Measurements from ENCODE around the gene CDH4. TPM values are rescaled to one million over a fixed set of nuclear protein-coding genes. Genes with fewer than 3 reads are reported as not detected.

Gene CDH4
- total RNA-seq, 1 donor from 2014 or later: 3.2 TPM

DNA sequence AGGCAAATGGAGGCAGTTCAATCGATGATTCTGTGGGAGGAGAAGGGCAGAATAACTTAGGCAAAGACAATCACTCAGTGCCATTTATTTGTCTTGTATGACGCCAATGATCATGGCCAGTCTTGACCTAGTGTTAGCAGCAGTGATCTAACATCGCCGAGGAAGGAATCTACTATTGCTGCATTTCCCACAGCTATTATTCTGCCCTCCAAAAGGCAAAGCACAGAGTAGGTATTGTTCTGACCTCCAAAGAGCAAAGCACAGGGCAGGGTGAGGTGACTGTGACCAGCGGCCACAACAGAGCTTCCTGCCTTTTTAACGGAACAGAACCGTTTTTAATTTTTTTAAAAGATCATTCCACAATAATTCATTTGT lies 235.9 kb downstream of the CDH4 start:
- no peak overlapping the region for H3K4me3 ChIP-seq (ENCODE audit: insufficient read depth, low read depth, low read length)
- H3K27ac ChIP-seq (ENCODE audit: low read depth, low read length): no peak overlapping the region
- FAIRE-seq (no peak), DNase-seq (ENCODE audit: low read depth) (no peak)
- Mint-ChIP-seq H3K9me3 (ENCODE audit: unreplicated experiment) (no peaks in the 10 kb centered on the region), H3K36me3 (ENCODE audit: low read depth, unreplicated experiment) (peaks cover 4% of the 10 kb centered on the region), H3K27me3 (ENCODE audit: low read depth, unreplicated experiment) (peaks cover 17% of the 10 kb centered on the region), H3K27ac (ENCODE audit: unreplicated experiment) (no peak overlapping the region), H3K4me3 (ENCODE audit: unreplicated experiment) (no peak overlapping the region), H3K4me1 (ENCODE audit: low read depth, unreplicated experiment) (peaks cover 11% of the 10 kb centered on the region)
- H3K9ac ChIP-seq (ENCODE audit: low read length): no peak overlapping the region
- peaks cover 5% of the 10 kb centered on the region for H3K9me3 ChIP-seq (ENCODE audit: insufficient read depth, low read depth, low read length)
- H3K4me2 ChIP-seq (ENCODE audit: low read length): no peak overlapping the region
- peaks cover 6% of the 10 kb centered on the region for H3K79me2 ChIP-seq (ENCODE audit: insufficient read depth, low read length)
- no peaks in the 10 kb centered on the region for H3K27me3 ChIP-seq (ENCODE audit: insufficient read depth, low read length)
- H4K20me1 ChIP-seq (ENCODE audit: insufficient read depth, low read length): peaks cover 22% of the 10 kb centered on the region
- no peak for TF ChIP-seq EZH2 (IDR thresholded peaks at IDR 0.05; ENCODE audit: insufficient read depth, low read length)
- TF ChIP-seq, protein P1, sequence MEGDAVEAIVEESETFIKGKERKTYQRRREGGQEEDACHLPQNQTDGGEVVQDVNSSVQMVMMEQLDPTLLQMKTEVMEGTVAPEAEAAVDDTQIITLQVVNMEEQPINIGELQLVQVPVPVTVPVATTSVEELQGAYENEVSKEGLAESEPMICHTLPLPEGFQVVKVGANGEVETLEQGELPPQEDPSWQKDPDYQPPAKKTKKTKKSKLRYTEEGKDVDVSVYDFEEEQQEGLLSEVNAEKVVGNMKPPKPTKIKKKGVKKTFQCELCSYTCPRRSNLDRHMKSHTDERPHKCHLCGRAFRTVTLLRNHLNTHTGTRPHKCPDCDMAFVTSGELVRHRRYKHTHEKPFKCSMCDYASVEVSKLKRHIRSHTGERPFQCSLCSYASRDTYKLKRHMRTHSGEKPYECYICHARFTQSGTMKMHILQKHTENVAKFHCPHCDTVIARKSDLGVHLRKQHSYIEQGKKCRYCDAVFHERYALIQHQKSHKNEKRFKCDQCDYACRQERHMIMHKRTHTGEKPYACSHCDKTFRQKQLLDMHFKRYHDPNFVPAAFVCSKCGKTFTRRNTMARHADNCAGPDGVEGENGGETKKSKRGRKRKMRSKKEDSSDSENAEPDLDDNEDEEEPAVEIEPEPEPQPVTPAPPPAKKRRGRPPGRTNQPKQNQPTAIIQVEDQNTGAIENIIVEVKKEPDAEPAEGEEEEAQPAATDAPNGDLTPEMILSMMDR (IDR thresholded peaks at IDR 0.05; ENCODE audit: insufficient read depth, low read depth, low read length): no peak
- H3K36me3 ChIP-seq (ENCODE audit: insufficient read depth, low read length): no peaks in the 10 kb centered on the region
- H3K4me1 ChIP-seq (ENCODE audit: insufficient read depth, low read length): peaks cover 5% of the 10 kb centered on the region
- H2AFZ ChIP-seq (ENCODE audit: low read depth, low read length): no peak overlapping the region

DNA sequence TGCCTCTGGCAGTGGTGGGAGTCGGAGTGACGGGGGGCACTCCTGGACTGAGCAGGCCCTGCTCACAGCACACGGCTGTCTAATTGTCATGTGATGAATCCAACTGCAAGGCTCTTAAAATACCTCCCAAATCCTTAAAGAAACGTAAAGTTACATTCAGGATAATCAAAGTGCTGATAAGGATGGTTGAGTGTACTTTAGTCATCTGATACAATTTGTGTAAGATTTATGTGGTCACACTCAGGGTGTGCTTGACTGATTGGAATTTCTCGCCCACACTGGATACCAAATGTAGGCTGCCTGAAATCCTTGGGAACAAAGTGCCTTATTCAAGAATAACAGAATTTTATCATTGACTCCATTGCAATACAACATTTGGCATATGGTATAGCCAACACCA lies 238.7 kb downstream of the CDH4 start:
- DNase-seq (ENCODE audit: low read depth): peak; percentile 56
- peaks cover 11% of the 10 kb centered on the region for H3K4me1 Mint-ChIP-seq (ENCODE audit: low read depth, unreplicated experiment)
- no peaks in the 10 kb centered on the region for H3K27me3 ChIP-seq (ENCODE audit: insufficient read depth, low read length)
- H3K9me3 ChIP-seq (ENCODE audit: insufficient read depth, low read depth, low read length): peaks cover 5% of the 10 kb centered on the region
- no peak overlapping the region for H3K9ac ChIP-seq (ENCODE audit: low read length)
- H3K27ac Mint-ChIP-seq (ENCODE audit: unreplicated experiment): no peak overlapping the region
- H4K20me1 ChIP-seq (ENCODE audit: insufficient read depth, low read length): peaks cover 18% of the 10 kb centered on the region
- peaks cover 6% of the 10 kb centered on the region for H3K79me2 ChIP-seq (ENCODE audit: insufficient read depth, low read length)
- no peak for TF ChIP-seq EZH2 (IDR thresholded peaks at IDR 0.05; ENCODE audit: insufficient read depth, low read length)
- TF ChIP-seq, protein P1 (IDR thresholded peaks at IDR 0.05; ENCODE audit: insufficient read depth, low read depth, low read length): no peak
- peaks cover 3% of the 10 kb centered on the region for H3K36me3 Mint-ChIP-seq (ENCODE audit: low read depth, unreplicated experiment)
- no peak for FAIRE-seq
- no peak overlapping the region for H3K4me3 ChIP-seq (ENCODE audit: insufficient read depth, low read depth, low read length)
- H3K36me3 ChIP-seq (ENCODE audit: insufficient read depth, low read length): no peaks in the 10 kb centered on the region
- H3K27ac ChIP-seq (ENCODE audit: low read depth, low read length): no peak overlapping the region
- H3K27me3 Mint-ChIP-seq (ENCODE audit: low read depth, unreplicated experiment): peaks cover 26% of the 10 kb centered on the region
- H3K9me3 Mint-ChIP-seq (ENCODE audit: unreplicated experiment): no peaks in the 10 kb centered on the region
- H3K4me1 ChIP-seq (ENCODE audit: insufficient read depth, low read length): peaks cover 5% of the 10 kb centered on the region
- H3K4me3 Mint-ChIP-seq (ENCODE audit: unreplicated experiment): no peak overlapping the region
- no peak overlapping the region for H3K4me2 ChIP-seq (ENCODE audit: low read length)
- no peak overlapping the region for H2AFZ ChIP-seq (ENCODE audit: low read depth, low read length)

DNA sequence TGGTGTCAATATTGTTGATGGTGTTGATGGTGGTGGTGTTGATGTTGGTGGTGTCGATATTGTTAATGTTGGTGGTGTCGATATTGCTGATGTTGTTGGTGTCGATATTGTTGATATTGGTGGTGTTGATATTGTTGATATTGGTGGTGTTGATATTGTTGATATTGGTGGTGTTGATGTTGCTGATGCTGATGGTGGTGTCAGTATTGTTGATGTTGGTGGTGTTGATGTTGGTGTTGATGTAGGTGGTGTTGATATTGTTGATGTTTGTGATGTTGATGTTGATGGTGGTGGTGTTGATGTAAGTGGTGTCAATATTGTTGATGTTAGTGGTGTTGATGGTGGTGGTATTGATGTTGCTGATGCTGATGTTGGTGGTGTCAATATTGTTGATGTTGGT lies 240.0 kb downstream of the CDH4 start:
- Histone ChIP-seq H3K27me3 (ENCODE audit: insufficient read depth, low read length) (no peaks in the 10 kb centered on the region), H3K4me1 (ENCODE audit: insufficient read depth, low read length) (peaks cover 5% of the 10 kb centered on the region), H3K79me2 (ENCODE audit: insufficient read depth, low read length) (peaks cover 6% of the 10 kb centered on the region), H4K20me1 (ENCODE audit: insufficient read depth, low read length) (peaks cover 18% of the 10 kb centered on the region), H3K9me3 (ENCODE audit: insufficient read depth, low read depth, low read length) (peaks cover 5% of the 10 kb centered on the region), H3K27ac (ENCODE audit: low read depth, low read length) (no peak overlapping the region), H3K4me2 (ENCODE audit: low read length) (no peak overlapping the region), H3K36me3 (ENCODE audit: insufficient read depth, low read length) (no peaks in the 10 kb centered on the region), H3K4me3 (ENCODE audit: insufficient read depth, low read depth, low read length) (no peak overlapping the region), H3K9ac (ENCODE audit: low read length) (no peak overlapping the region), H2AFZ (ENCODE audit: low read depth, low read length) (no peak overlapping the region)
- Mint-ChIP-seq H3K9me3 (ENCODE audit: unreplicated experiment) (no peaks in the 10 kb centered on the region), H3K27me3 (ENCODE audit: low read depth, unreplicated experiment) (peaks cover 20% of the 10 kb centered on the region), H3K4me3 (ENCODE audit: unreplicated experiment) (no peak overlapping the region), H3K4me1 (ENCODE audit: low read depth, unreplicated experiment) (peaks cover 7% of the 10 kb centered on the region), H3K27ac (ENCODE audit: unreplicated experiment) (no peak overlapping the region), H3K36me3 (ENCODE audit: low read depth, unreplicated experiment) (no peaks in the 10 kb centered on the region)
- FAIRE-seq: no peak
- no peak for DNase-seq (ENCODE audit: low read depth)
- TF ChIP-seq EZH2 (IDR thresholded peaks at IDR 0.05; ENCODE audit: insufficient read depth, low read length): no peak
- TF ChIP-seq, protein P1 (IDR thresholded peaks at IDR 0.05; ENCODE audit: insufficient read depth, low read depth, low read length): no peak

Data from astrocyte (in vitro differentiated cells and primary cell).